Stomach (tissue), 9 donors: ENCODE results near the gene TMCC1. TPM values are rescaled to one million over a fixed set of nuclear protein-coding genes. Genes with fewer than 3 reads are reported as not detected.
A peak's percentile ranks its signal among the peaks of the same experiment; 100 is the strongest.

Source experiments
- DNase-seq, 2 donors: peaks; one replicate each; pipeline versions ENCODE4 v3.0.0 to v3.0.0-alpha.2; 2013 to 2019
- H3K27ac ChIP-seq, 5 donors: fragments of 200-600 bp in 4 of 5; sonication (generic) in 4 of 5; one replicate each; pipeline ENCODE4 v1.5.1; 2013 to 2019; ENCODE audit warnings: mild to moderate bottlenecking in 1 of 5, moderate library complexity in 1 of 5
- H3K27me3 ChIP-seq, 3 donors: fragments of 200-600 bp; sonication (generic); one replicate each; pipeline ENCODE4 v1.5.1; 2017 to 2019; ENCODE audit warnings: mixed run types in 1 of 3
- H3K36me3 ChIP-seq, 4 donors: fragments of 200-600 bp; sonication (generic); 1 replicate in 3 of 4; 2 replicates in 1 of 4; pipeline ENCODE4 v1.5.1; 2016 to 2019
- H3K4me1 ChIP-seq, 4 donors: fragments of 200-600 bp; sonication (generic); one replicate each; pipeline ENCODE4 v1.5.1; 2016 to 2019
- H3K4me3 ChIP-seq, 4 donors: fragments of 200-600 bp; sonication (generic) in 3 of 4; one replicate each; pipeline ENCODE4 v1.5.1; 2016 to 2019; ENCODE audit warnings: mild to moderate bottlenecking in 1 of 4
- H3K9me3 ChIP-seq, 4 donors: fragments of 200-600 bp; sonication (generic); one replicate each; pipeline ENCODE4 v1.5.1; 2016 to 2019
- CTCF ChIP-seq, 7 experiments: fragments of 450-650 bp in 4 of 7; fragments of 200-600 bp in 3 of 7; sonication (generic) in 3 of 7; IDR thresholded peaks; one replicate each; pipeline ENCODE4 v1.5.1; 2016 to 2019; ENCODE audit warnings: antibody characterized with exemption in 7 of 7, control low read depth in 2 of 7, mild to moderate bottlenecking in 1 of 7
- EP300 ChIP-seq: sonication (generic); formaldehyde crosslinking; IDR thresholded peaks from one replicate; pipeline ENCODE4 v1.6.1; 2017; ENCODE audit warnings: antibody characterized with exemption
- POLR2A ChIP-seq, 4 donors: fragments of 450-650 bp; IDR thresholded peaks; one replicate each; pipeline ENCODE4 v1.6.1; 2016; ENCODE audit warnings: antibody characterized with exemption in 4 of 4, control low read depth in 2 of 4, mild to moderate bottlenecking in 1 of 4, moderate library complexity in 1 of 4
- POLR2AphosphoS5 ChIP-seq, 3 donors: sonication (generic); formaldehyde crosslinking; IDR thresholded peaks; one replicate each; pipeline ENCODE4 v1.6.1; 2016; ENCODE audit warnings: antibody characterized with exemption in 3 of 3
- WGBS, 5 donors: extraction: QIAGEN DNeasy Blood & Tissue Kit in 3 of 5; methylation state at CpG; one replicate each; pipeline versions ENCODE4 v1.1.5 to v1.1.7; 2013 to 2018; 5-methylcytosine and 5-hydroxymethylcytosine counted together
- intact Hi-C: fragments of 100-400 bp; cut with DNase I; formaldehyde crosslinking; loops from one replicate; pipeline ENCODE4 v1.15.1; 2023; ENCODE audit warnings: low total_unique reads
- polyA plus RNA-seq, 3 donors: library from polyadenylated mRNA; stranded (reverse); fragments of 200-250 nt; gene quantifications; one replicate each; pipeline ENCODE4 v1.2.3, GENCODE V29; 2013
- total RNA-seq, 5 donors: library from RNA; depleted of rRNA; stranded (reverse); fragments of >200 nt; gene quantifications; one replicate each; pipeline versions ENCODE4 v1.1.0 to v1.2.3, GENCODE V29; 2014 to 2016
- donor health status: healthy with polysubstance abuse.
- donor health status: Bipolar disorder and iron deficiency.
- donor health status: healthy.

Gene TMCC1
- total and polyA plus RNA-seq, 8 donors = 5.0 to 26.6 (median 9.3) TPM

GRCh38 chr3:129855832-129856419 is 37.6 kb downstream of the TMCC1 start:
- Histone ChIP-seq H3K27ac (peak overlapping the region in 4 of 5 donors; percentile 39 to 71 (median 50)), H3K4me3 (no peak overlapping the region), H3K36me3 (peaks cover 4 to 20% (median 7%) of the 10 kb centered on the region in 4 donors), H3K4me1 (peaks cover 0 to 19% (median 15%) of the 10 kb centered on the region in 4 donors), H3K9me3 (no peaks in the 10 kb centered on the region), H3K27me3 (no peaks in the 10 kb centered on the region)
- peak in 1 of 2 donors; percentile 12 for DNase-seq
- WGBS, 5 donors = 68 to 84% (median 77%) methylated on average over 5 of the region's 5 CpGs
- intact Hi-C loops = no loop called here
- TF ChIP-seq EP300 (no peak), POLR2AphosphoS5 (IDR thresholded peaks at IDR 0.05) (no peak), POLR2A (IDR thresholded peaks at IDR 0.05) (no peak), CTCF (IDR thresholded peaks at IDR 0.05) (no peak)

- Histone ChIP-seq H3K9me3 (no peaks in the 10 kb centered on the region), H3K36me3 (peaks cover 0 to 16% (median 7%) of the 10 kb centered on the region in 4 donors), H3K27ac (peak overlapping the region in 3 of 5 donors; percentile 49 to 71 (median 51)), H3K4me1 (peaks cover 0 to 19% (median 15%) of the 10 kb centered on the region in 4 donors), H3K4me3 (no peak overlapping the region), H3K27me3 (no peaks in the 10 kb centered on the region)
- WGBS, 5 donors = 56 to 66% (median 63%) methylated on average over 2 of the region's 2 CpGs
- peak in 1 of 2 donors; percentile 20 for DNase-seq
- TF ChIP-seq POLR2A (IDR thresholded peaks at IDR 0.05) = no peak
- TF ChIP-seq CTCF (IDR thresholded peaks at IDR 0.05) = no peak
- no peak for TF ChIP-seq POLR2AphosphoS5 (IDR thresholded peaks at IDR 0.05)
- no peak for TF ChIP-seq EP300
- intact Hi-C loops = no loop called here
These were observed 38.2 kb downstream of the TMCC1 start for GRCh38 chr3:129855170-129855831.

GRCh38 chr3:129854460-129854859 is 39.1 kb downstream of the TMCC1 start:
- intact Hi-C loops = no loop called here
- WGBS, 5 donors = 98 to 100% (median 100%) methylated on average over 1 of the region's 1 CpG
- Histone ChIP-seq H3K4me3 (no peak overlapping the region), H3K9me3 (no peaks in the 10 kb centered on the region), H3K27ac (peak overlapping the region in 1 of 5 donors; percentile 71), H3K4me1 (peaks cover 0 to 19% (median 15%) of the 10 kb centered on the region in 4 donors), H3K36me3 (peaks cover 0 to 14% (median 7%) of the 10 kb centered on the region in 4 donors), H3K27me3 (no peaks in the 10 kb centered on the region)
- no peak for TF ChIP-seq CTCF (IDR thresholded peaks at IDR 0.05)
- TF ChIP-seq POLR2AphosphoS5 (IDR thresholded peaks at IDR 0.05) = no peak
- no peak for TF ChIP-seq EP300
- no peak for TF ChIP-seq POLR2A (IDR thresholded peaks at IDR 0.05)
- no peak for DNase-seq

GRCh38 chr3:129845956-129846355 is 47.6 kb downstream of the TMCC1 start:
- intact Hi-C loops = no loop called here

More at GRCh38 chr3:129845956-129846355, 47.6 kb downstream of the TMCC1 start:
- TF ChIP-seq EP300 (no peak), CTCF (IDR thresholded peaks at IDR 0.05) (no peak), POLR2A (IDR thresholded peaks at IDR 0.05) (no peak), POLR2AphosphoS5 (IDR thresholded peaks at IDR 0.05) (no peak)
- no peak for DNase-seq
- 63 to 83% (median 76%) methylated on average over 2 of the region's 2 CpGs for WGBS, 5 donors
- H3K27ac ChIP-seq = no peak overlapping the region
- peaks cover 0 to 7% (median 0%) of the 10 kb centered on the region in 4 donors for H3K4me1 ChIP-seq
- peaks cover 0 to 11% (median 7%) of the 10 kb centered on the region in 4 donors for H3K36me3 ChIP-seq
- no peaks in the 10 kb centered on the region for H3K27me3 ChIP-seq
- H3K4me3 ChIP-seq = no peak overlapping the region
- H3K9me3 ChIP-seq = peaks cover 0 to 11% (median 5%) of the 10 kb centered on the region in 4 donors
